ENCODE results near the gene CCSER1. TPM values are rescaled to one million over a fixed set of nuclear protein-coding genes. Genes with fewer than 3 reads are reported as not detected.
"Not testable (repeated sequence)": the region's sequence is repeated elsewhere in the genome, so short reads cannot be mapped to it uniquely, and the experiment has no call there.

CCSER1 gene
- total and polyA plus RNA-seq, 2 donors (not counting 1 experiment from before 2014, with no cell fraction given): under 0.01 TPM; not detected in 1

DNA sequence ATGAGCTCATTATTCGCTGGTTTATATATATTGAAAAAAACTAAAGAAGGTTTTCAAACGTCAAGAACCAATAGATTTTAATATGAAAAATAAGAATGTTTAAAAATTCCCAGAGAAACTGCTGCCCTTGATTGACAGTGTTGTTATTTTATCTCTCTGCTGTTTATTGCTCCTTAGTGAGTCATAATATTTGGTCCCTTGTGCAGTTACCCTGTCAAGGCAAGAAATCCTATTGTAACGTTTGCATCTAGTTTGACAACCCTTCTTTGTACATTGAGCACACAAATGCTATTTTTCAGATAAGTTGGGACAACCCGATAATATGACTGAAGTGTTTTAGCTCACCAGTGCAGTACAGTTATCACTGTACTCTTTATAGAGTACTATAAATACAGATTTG is 349.4 kb downstream of the CCSER1 start:
- no peak overlapping the region for H3K27ac ChIP-seq (ENCODE audit: insufficient read depth, low read length)
- no peaks in the 10 kb centered on the region for H4K20me1 ChIP-seq (ENCODE audit: control insufficient read depth, extremely low read depth, insufficient read depth, low read length)
- no peaks in the 10 kb centered on the region for H3K36me3 ChIP-seq (ENCODE audit: control insufficient read depth, insufficient read depth, low read length)
- H3K9me3 ChIP-seq (ENCODE audit: control insufficient read depth, insufficient read depth, low read depth, low read length): no peaks in the 10 kb centered on the region
- H3K4me2 ChIP-seq (ENCODE audit: extremely low read depth, insufficient read depth, low read length): no peak overlapping the region
- TF ChIP-seq, protein P1, sequence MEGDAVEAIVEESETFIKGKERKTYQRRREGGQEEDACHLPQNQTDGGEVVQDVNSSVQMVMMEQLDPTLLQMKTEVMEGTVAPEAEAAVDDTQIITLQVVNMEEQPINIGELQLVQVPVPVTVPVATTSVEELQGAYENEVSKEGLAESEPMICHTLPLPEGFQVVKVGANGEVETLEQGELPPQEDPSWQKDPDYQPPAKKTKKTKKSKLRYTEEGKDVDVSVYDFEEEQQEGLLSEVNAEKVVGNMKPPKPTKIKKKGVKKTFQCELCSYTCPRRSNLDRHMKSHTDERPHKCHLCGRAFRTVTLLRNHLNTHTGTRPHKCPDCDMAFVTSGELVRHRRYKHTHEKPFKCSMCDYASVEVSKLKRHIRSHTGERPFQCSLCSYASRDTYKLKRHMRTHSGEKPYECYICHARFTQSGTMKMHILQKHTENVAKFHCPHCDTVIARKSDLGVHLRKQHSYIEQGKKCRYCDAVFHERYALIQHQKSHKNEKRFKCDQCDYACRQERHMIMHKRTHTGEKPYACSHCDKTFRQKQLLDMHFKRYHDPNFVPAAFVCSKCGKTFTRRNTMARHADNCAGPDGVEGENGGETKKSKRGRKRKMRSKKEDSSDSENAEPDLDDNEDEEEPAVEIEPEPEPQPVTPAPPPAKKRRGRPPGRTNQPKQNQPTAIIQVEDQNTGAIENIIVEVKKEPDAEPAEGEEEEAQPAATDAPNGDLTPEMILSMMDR (conservative IDR thresholded peaks at IDR 0.05 in 1 of 2, IDR thresholded peaks at IDR 0.05 in 1 of 2; ENCODE audit: low read depth in 1 of 2, low read length in 2 of 2): no peak
- TF ChIP-seq EZH2 (IDR thresholded peaks at IDR 0.05; ENCODE audit: low read length, missing control alignments): no peak
- H3K4me3 ChIP-seq (replicated peaks in 1 of 4; ENCODE audit: control extremely low read depth in 1 of 4, insufficient read depth in 1 of 4, low read depth in 3 of 4, low read length in 4 of 4): no peak overlapping the region
- no peaks in the 10 kb centered on the region for H3K4me1 ChIP-seq (ENCODE audit: control insufficient read depth, extremely low read depth, insufficient read depth, low read length)
- no peak overlapping the region for H2AFZ ChIP-seq (ENCODE audit: low read length)
- no peaks in the 10 kb centered on the region for H3K79me2 ChIP-seq (ENCODE audit: control insufficient read depth, insufficient read depth, low read length)
- no peak for DNase-seq (ENCODE audit: low read depth in 2 of 2)
- no peak overlapping the region for H3K9ac ChIP-seq (ENCODE audit: insufficient read depth, low read length)
- H3K27me3 ChIP-seq (ENCODE audit: control insufficient read depth, insufficient read depth, low read length): no peaks in the 10 kb centered on the region

DNA sequence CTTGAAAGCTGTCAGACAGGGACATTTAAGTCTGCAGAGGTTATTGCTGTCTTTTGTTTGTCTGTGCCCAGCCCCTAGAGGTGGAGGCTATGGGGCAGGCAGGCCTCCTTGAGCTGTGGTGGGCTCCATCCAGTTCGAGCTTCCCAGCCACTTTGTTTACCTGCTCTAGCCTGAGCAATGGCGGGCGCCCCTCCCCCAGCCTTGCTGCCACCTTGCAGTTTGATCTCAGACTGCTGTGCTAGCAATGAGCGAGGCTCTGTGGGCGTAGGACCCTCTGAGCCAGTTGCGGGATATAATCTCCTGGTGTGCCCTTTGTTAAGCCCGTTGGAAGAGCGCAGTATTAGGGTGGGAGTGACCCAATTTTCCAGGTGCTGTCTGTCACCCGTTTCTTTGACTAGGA is 357.7 kb downstream of the CCSER1 start:
- not testable (repeated sequence) for H3K27ac ChIP-seq (ENCODE audit: insufficient read depth, low read length); H3K36me3 ChIP-seq (ENCODE audit: control insufficient read depth, insufficient read depth, low read length); H3K4me2 ChIP-seq (ENCODE audit: extremely low read depth, insufficient read depth, low read length)

DNA sequence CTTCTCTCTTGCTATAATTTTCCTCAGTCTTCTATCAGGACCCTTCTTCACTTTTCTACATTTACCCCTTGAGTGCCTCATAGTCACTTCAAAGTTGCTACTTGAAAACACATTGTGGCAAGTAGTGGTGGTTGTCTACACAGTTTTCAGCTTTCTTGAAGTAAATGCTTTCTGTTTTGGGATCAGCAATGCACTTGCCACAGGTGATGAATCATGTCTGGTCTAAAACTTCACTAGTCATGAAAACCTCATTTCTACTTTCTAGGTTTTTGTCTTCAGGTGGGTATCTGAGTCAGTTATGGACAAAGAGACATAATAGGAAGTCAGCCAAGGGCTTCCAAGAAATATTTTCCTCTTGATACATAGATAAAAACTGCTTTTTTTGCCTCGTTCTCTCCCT is 359.2 kb downstream of the CCSER1 start:
- Histone ChIP-seq H3K27me3 (ENCODE audit: control insufficient read depth, insufficient read depth, low read length) (no peaks in the 10 kb centered on the region), H3K9ac (ENCODE audit: insufficient read depth, low read length) (no peak overlapping the region), H4K20me1 (ENCODE audit: control insufficient read depth, extremely low read depth, insufficient read depth, low read length) (no peaks in the 10 kb centered on the region), H3K36me3 (ENCODE audit: control insufficient read depth, insufficient read depth, low read length) (no peaks in the 10 kb centered on the region), H2AFZ (ENCODE audit: low read length) (no peak overlapping the region), H3K4me3 (replicated peaks in 1 of 4; ENCODE audit: control extremely low read depth in 1 of 4, insufficient read depth in 1 of 4, low read depth in 3 of 4, low read length in 4 of 4) (no peak overlapping the region), H3K9me3 (ENCODE audit: control insufficient read depth, insufficient read depth, low read depth, low read length) (no peaks in the 10 kb centered on the region), H3K4me1 (ENCODE audit: control insufficient read depth, extremely low read depth, insufficient read depth, low read length) (no peaks in the 10 kb centered on the region), H3K79me2 (ENCODE audit: control insufficient read depth, insufficient read depth, low read length) (no peaks in the 10 kb centered on the region), H3K27ac (ENCODE audit: insufficient read depth, low read length) (no peak overlapping the region), H3K4me2 (ENCODE audit: extremely low read depth, insufficient read depth, low read length) (no peak overlapping the region)
- TF ChIP-seq, protein P1 (conservative IDR thresholded peaks at IDR 0.05 in 1 of 2, IDR thresholded peaks at IDR 0.05 in 1 of 2; ENCODE audit: low read depth in 1 of 2, low read length in 2 of 2): no peak
- no peak for TF ChIP-seq EZH2 (IDR thresholded peaks at IDR 0.05; ENCODE audit: low read length, missing control alignments)
- no peak for DNase-seq (ENCODE audit: low read depth in 2 of 2)

More for the DNA sequence above, 357.7 kb downstream of the CCSER1 start:
- H2AFZ ChIP-seq (ENCODE audit: low read length); H3K9me3 ChIP-seq (ENCODE audit: control insufficient read depth, insufficient read depth, low read depth, low read length); DNase-seq (ENCODE audit: low read depth in 2 of 2); H3K4me1 ChIP-seq (ENCODE audit: control insufficient read depth, extremely low read depth, insufficient read depth, low read length); H4K20me1 ChIP-seq (ENCODE audit: control insufficient read depth, extremely low read depth, insufficient read depth, low read length); H3K9ac ChIP-seq (ENCODE audit: insufficient read depth, low read length); H3K27me3 ChIP-seq (ENCODE audit: control insufficient read depth, insufficient read depth, low read length); H3K4me3 ChIP-seq (replicated peaks in 1 of 4; ENCODE audit: control extremely low read depth in 1 of 4, insufficient read depth in 1 of 4, low read depth in 3 of 4, low read length in 4 of 4); H3K79me2 ChIP-seq (ENCODE audit: control insufficient read depth, insufficient read depth, low read length): not testable (repeated sequence)

Measured in fibroblast of lung (primary cell).